HCT116 (cell line): ENCODE data around the gene CACNB1. TPM values are rescaled to one million over a fixed set of nuclear protein-coding genes. Genes with fewer than 3 reads are reported as not detected.

Experiments used
- ATAC-seq: fragments of 200-7000 bp; cut with Tn5 transposase; 2 replicates; pipeline ENCODE4 v1.9.1; 2020; ENCODE audit warnings: mild to moderate bottlenecking, moderate library complexity
- BruUV-seq: library from RNA; stranded (reverse); fragments of 400-500 nt; replicated peaks from 2 replicates; lab custom pipeline; 2021; lab: Mats Ljungman, UMichigan
- CTCF ChIA-PET: fragments of 300-600 bp; sonication (Branson Sonifier 250); formaldehyde crosslinking; loops from one replicate; lab custom pipeline; 2021; ENCODE audit warnings: antibody characterized with exemption; lab: Charles Lee
- POLR2A ChIA-PET: fragments of 300-600, 350-600 bp; sonication (Branson Sonifier 250); formaldehyde crosslinking; loops from one replicate; lab custom pipeline; 2021; ENCODE audit warnings: antibody characterized with exemption; lab: Charles Lee
- RAD21 ChIA-PET, 2 experiments: fragments of 300-600 bp; sonication (Branson Sonifier 250); formaldehyde crosslinking; loops; one replicate each; lab custom pipeline; 2023; ENCODE audit warnings: low total read pairs in 2 of 2; ENCODE audit not compliant: uncharacterized antibody in 2 of 2, unreplicated experiment in 2 of 2, low non-redundant PET in 1 of 2; lab: Charles Lee
- DNase-seq: peaks from one replicate; pipeline ENCODE4 v3.0.0-alpha.2; 2010; ENCODE audit warnings: low read depth, low spot score
- H2AFZ ChIP-seq: fragments of 200-600 bp; shearing (Covaris generic), sonication (generic); 2 replicates; pipeline ENCODE4 v1.6.1; 2017; ENCODE audit warnings: low read depth, mixed run types, mixed read lengths, antibody characterized with exemption, low read length; ENCODE audit not compliant: poor library complexity, severe bottlenecking
- H3K27ac ChIP-seq: 2 replicates; pipeline ENCODE4 v1.5.1; 2012; ENCODE audit warnings: low read depth, low read length
- H3K27me3 ChIP-seq: fragments of 200-600 bp; sonication (generic); 2 replicates; pipeline ENCODE4 v1.6.1; 2016; ENCODE audit warnings: mixed run types, low read length, mixed read lengths; ENCODE audit not compliant: insufficient read depth
- H3K36me3 ChIP-seq, 2 experiments: fragments of 200-500 bp in 1 of 2; fragments of 200-600 bp in 1 of 2; sonication (Bioruptor generic) in 1 of 2; sonication (generic) in 1 of 2; 2 replicates each; pipeline versions ENCODE4 v1.5.1 to v1.6.1; 2014 to 2016; ENCODE audit warnings: low read length in 2 of 2, inconsistent platforms in 1 of 2, mixed read lengths in 1 of 2, mixed run types in 1 of 2; ENCODE audit not compliant: insufficient read depth in 2 of 2, control insufficient read depth in 1 of 2
- H3K4me1 ChIP-seq, 2 experiments: fragments of 200-600 bp in 1 of 2; sonication (generic) in 1 of 2; 2 replicates each; pipeline versions ENCODE4 v1.5.1 to v1.6.1; 2012 to 2017; ENCODE audit warnings: low read length in 2 of 2, inconsistent platforms in 1 of 2, mild to moderate bottlenecking in 1 of 2, mixed read lengths in 1 of 2, mixed run types in 1 of 2, moderate library complexity in 1 of 2; ENCODE audit not compliant: insufficient read depth in 2 of 2, control insufficient read depth in 1 of 2
- H3K4me2 ChIP-seq: fragments of 200-600 bp; sonication (generic); 2 replicates; pipeline ENCODE4 v1.6.1; 2017; ENCODE audit warnings: mixed run types, low read length, mixed read lengths
- H3K4me3 ChIP-seq, 2 experiments: fragments of 200-600 bp in 1 of 2; sonication (generic) in 1 of 2; replicated peaks in 1 of 2; 2 replicates each; pipeline ENCODE4 v1.5.1; 2011 to 2016; ENCODE audit warnings: low read length in 2 of 2, control low read depth in 1 of 2, low read depth in 1 of 2, mild to moderate bottlenecking in 1 of 2, mixed read lengths in 1 of 2, mixed run types in 1 of 2
- H3K79me2 ChIP-seq: fragments of 200-600 bp; sonication (generic); 2 replicates; pipeline ENCODE4 v1.6.1; 2017; ENCODE audit warnings: mild to moderate bottlenecking, mixed run types, low read length, moderate library complexity, mixed read lengths; ENCODE audit not compliant: insufficient read depth
- H3K9ac ChIP-seq: fragments of 200-600 bp; sonication (generic); 2 replicates; pipeline ENCODE4 v1.6.1; 2016; ENCODE audit warnings: low read length, mixed read lengths
- H3K9me2 ChIP-seq: fragments of 200-600 bp; sonication (generic), shearing (Covaris generic); 2 replicates; pipeline ENCODE4 v1.6.1; 2017; ENCODE audit warnings: mixed run types, mild to moderate bottlenecking, moderate library complexity; ENCODE audit not compliant: insufficient read depth
- H3K9me3 ChIP-seq, 2 experiments: fragments of 200-500 bp in 1 of 2; fragments of 200-600 bp in 1 of 2; sonication (Bioruptor generic) in 1 of 2; sonication (generic) in 1 of 2; 2 replicates each; pipeline ENCODE4 v1.6.1; 2014 to 2017; ENCODE audit warnings: low read length in 2 of 2, mixed read lengths in 2 of 2, inconsistent platforms in 1 of 2, low read depth in 1 of 2, mild to moderate bottlenecking in 1 of 2, mixed run types in 1 of 2, moderate library complexity in 1 of 2; ENCODE audit not compliant: control insufficient read depth in 1 of 2, insufficient read depth in 1 of 2
- H4K20me1 ChIP-seq: fragments of 200-600 bp; sonication (generic), shearing (Covaris generic); 2 replicates; pipeline ENCODE4 v1.6.1; 2017; ENCODE audit warnings: mixed run types, mild to moderate bottlenecking, moderate library complexity; ENCODE audit not compliant: insufficient read depth
- CBX3 ChIP-seq: IDR thresholded peaks from 2 replicates; pipeline ENCODE4 v1.6.1; 2012; ENCODE audit warnings: low read depth
- EGR1 ChIP-seq: IDR thresholded peaks from 2 replicates; pipeline ENCODE4 v1.6.1; 2012; ENCODE audit warnings: low read depth
- ELF1 ChIP-seq: IDR thresholded peaks from 2 replicates; pipeline ENCODE4 v1.6.1; 2012; ENCODE audit warnings: low read depth, borderline replicate concordance
- JUND ChIP-seq: IDR thresholded peaks from 2 replicates; pipeline ENCODE4 v1.6.1; 2012
- RAD21 ChIP-seq: IDR thresholded peaks from 2 replicates; pipeline ENCODE4 v1.6.1; 2012; ENCODE audit warnings: low read depth, mild to moderate bottlenecking
- SIN3A ChIP-seq: IDR thresholded peaks from 2 replicates; pipeline ENCODE4 v1.6.1; 2012; ENCODE audit warnings: low read depth
- ZNF274 ChIP-seq: fragments of 200-500 bp; sonication (Bioruptor generic); IDR thresholded peaks from 2 replicates; pipeline ENCODE4 v1.6.1; 2014; ENCODE audit warnings: mild to moderate bottlenecking, low read depth, low read length, inconsistent platforms
- intact Hi-C: fragments of 100-400 bp; cut with micrococcal nuclease; formaldehyde crosslinking; loops from 2 replicates; pipeline ENCODE4 v1.10.0; 2022
- total RNA-seq: library from RNA; stranded (reverse); gene quantifications from one replicate; pipeline ENCODE4 v1.2.1, GENCODE V29; 2021; ENCODE audit not compliant: unreplicated experiment
- TF ChIP-seq, protein P1 (sequence below): IDR thresholded peaks from 2 replicates; pipeline ENCODE4 v1.6.1; 2012
- TF ChIP-seq, protein P2 (sequence below), 3 experiments: fragments of 200-600 bp in 1 of 3; sonication (generic) in 1 of 3; IDR thresholded peaks in 2 of 3; conservative IDR thresholded peaks in 1 of 3; 2 replicates each; pipeline ENCODE4 v1.5.1; 2012 to 2017; ENCODE audit warnings: low read depth in 2 of 3, low read length in 2 of 3, antibody characterized with exemption in 1 of 3, borderline replicate concordance in 1 of 3, control low read depth in 1 of 3, mild to moderate bottlenecking in 1 of 3, mixed read lengths in 1 of 3, mixed run types in 1 of 3, moderate library complexity in 1 of 3; ENCODE audit not compliant: insufficient read depth in 1 of 3
- TF ChIP-seq, protein P3 (sequence below): IDR thresholded peaks from 2 replicates; pipeline ENCODE4 v1.6.1; 2012; ENCODE audit warnings: low read depth

CACNB1 gene
- total RNA-seq, 1 experiment from 2014 or later, result 13.0 TPM

- TF ChIP-seq, protein P1, sequence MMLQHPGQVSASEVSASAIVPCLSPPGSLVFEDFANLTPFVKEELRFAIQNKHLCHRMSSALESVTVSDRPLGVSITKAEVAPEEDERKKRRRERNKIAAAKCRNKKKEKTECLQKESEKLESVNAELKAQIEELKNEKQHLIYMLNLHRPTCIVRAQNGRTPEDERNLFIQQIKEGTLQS, result no peak
- TF ChIP-seq, protein P2, sequence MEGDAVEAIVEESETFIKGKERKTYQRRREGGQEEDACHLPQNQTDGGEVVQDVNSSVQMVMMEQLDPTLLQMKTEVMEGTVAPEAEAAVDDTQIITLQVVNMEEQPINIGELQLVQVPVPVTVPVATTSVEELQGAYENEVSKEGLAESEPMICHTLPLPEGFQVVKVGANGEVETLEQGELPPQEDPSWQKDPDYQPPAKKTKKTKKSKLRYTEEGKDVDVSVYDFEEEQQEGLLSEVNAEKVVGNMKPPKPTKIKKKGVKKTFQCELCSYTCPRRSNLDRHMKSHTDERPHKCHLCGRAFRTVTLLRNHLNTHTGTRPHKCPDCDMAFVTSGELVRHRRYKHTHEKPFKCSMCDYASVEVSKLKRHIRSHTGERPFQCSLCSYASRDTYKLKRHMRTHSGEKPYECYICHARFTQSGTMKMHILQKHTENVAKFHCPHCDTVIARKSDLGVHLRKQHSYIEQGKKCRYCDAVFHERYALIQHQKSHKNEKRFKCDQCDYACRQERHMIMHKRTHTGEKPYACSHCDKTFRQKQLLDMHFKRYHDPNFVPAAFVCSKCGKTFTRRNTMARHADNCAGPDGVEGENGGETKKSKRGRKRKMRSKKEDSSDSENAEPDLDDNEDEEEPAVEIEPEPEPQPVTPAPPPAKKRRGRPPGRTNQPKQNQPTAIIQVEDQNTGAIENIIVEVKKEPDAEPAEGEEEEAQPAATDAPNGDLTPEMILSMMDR (IDR thresholded peaks at IDR 0.05 in 2 of 3, conservative IDR thresholded peaks at IDR 0.05 in 1 of 3; ENCODE audit: borderline replicate concordance in 1 of 3, insufficient read depth in 1 of 3, low read depth in 2 of 3, low read length in 2 of 3), result no peak
- no peak for TF ChIP-seq ELF1
- no peak for TF ChIP-seq EGR1
These were observed 39.0 kb upstream of the CACNB1 start (continued) for GRCh38 chr17:39236450-39236927.

- Histone ChIP-seq H3K4me1 (peaks cover 18 to 52% of the 10 kb centered on the region in 2 experiments), H3K27me3 (no peaks in the 10 kb centered on the region), H3K36me3 (no peaks in the 10 kb centered on the region), H3K27ac (no peak overlapping the region), H3K4me3 (no peak overlapping the region; a peak in 1 of 4 replicates), H3K9ac (no peak overlapping the region), H3K9me2 (no peaks in the 10 kb centered on the region), H2AFZ (peak overlapping the region; percentile 86), H3K9me3 (no peaks in the 10 kb centered on the region), H3K4me2 (peak overlapping the region; percentile 51; the same call in 1 of the 2 replicates), H3K79me2 (no peaks in the 10 kb centered on the region), H4K20me1 (no peaks in the 10 kb centered on the region)
- DNase-seq, result peak; percentile 87
- CTCF ChIA-PET, result interaction anchor here (0.6 to 6.8 kb wide), 21 partner anchors 8 to 312 kb away, joined by 3 to 60 read pairs (median 6); partner anchors contain the start of gene RPL19
- ATAC-seq, result peak; percentile 83
- RAD21 ChIA-PET, result interaction anchor here (0.7 to 1.5 kb wide), 2 partner anchors 36 to 43 kb away, joined by 4 to 5 read pairs; partner anchors contain the start of gene RPL19 (in 1 of the 2)
- BruUV-seq, result no TSS peak
- intact Hi-C loops, result loop anchor here (5.0 kb wide), 1 partner anchor 259 kb away; no protein-coding TSS in a partner anchor
- POLR2A ChIA-PET, result interaction anchor here (0.7 to 1.6 kb wide), 3 partner anchors 29 to 117 kb away, joined by 3 to 5 read pairs (median 5); partner anchors contain the start of gene RPL19
- TF ChIP-seq, protein P3, sequence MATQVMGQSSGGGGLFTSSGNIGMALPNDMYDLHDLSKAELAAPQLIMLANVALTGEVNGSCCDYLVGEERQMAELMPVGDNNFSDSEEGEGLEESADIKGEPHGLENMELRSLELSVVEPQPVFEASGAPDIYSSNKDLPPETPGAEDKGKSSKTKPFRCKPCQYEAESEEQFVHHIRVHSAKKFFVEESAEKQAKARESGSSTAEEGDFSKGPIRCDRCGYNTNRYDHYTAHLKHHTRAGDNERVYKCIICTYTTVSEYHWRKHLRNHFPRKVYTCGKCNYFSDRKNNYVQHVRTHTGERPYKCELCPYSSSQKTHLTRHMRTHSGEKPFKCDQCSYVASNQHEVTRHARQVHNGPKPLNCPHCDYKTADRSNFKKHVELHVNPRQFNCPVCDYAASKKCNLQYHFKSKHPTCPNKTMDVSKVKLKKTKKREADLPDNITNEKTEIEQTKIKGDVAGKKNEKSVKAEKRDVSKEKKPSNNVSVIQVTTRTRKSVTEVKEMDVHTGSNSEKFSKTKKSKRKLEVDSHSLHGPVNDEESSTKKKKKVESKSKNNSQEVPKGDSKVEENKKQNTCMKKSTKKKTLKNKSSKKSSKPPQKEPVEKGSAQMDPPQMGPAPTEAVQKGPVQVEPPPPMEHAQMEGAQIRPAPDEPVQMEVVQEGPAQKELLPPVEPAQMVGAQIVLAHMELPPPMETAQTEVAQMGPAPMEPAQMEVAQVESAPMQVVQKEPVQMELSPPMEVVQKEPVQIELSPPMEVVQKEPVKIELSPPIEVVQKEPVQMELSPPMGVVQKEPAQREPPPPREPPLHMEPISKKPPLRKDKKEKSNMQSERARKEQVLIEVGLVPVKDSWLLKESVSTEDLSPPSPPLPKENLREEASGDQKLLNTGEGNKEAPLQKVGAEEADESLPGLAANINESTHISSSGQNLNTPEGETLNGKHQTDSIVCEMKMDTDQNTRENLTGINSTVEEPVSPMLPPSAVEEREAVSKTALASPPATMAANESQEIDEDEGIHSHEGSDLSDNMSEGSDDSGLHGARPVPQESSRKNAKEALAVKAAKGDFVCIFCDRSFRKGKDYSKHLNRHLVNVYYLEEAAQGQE, result no peak
- TF ChIP-seq JUND, result no peak
- TF ChIP-seq SIN3A, result no peak
- TF ChIP-seq CBX3, result peak; percentile 42; the same call in 1 of the 2 replicates
- TF ChIP-seq, protein P2 (IDR thresholded peaks at IDR 0.05 in 2 of 3, conservative IDR thresholded peaks at IDR 0.05 in 1 of 3; ENCODE audit: borderline replicate concordance in 1 of 3, insufficient read depth in 1 of 3, low read depth in 2 of 3, low read length in 2 of 3), result peak; percentile 98 to 99 (median 99)
- peak; percentile 41; the same call in 1 of the 2 replicates for TF ChIP-seq RAD21
- no peak for TF ChIP-seq ZNF274
- TF ChIP-seq ELF1, result no peak
These were observed 38.3 kb upstream of the CACNB1 start for GRCh38 chr17:39235555-39236449.
